ENCODE measurements around the gene CHRNA5.
"Not testable (repeated sequence)": the region's sequence is repeated elsewhere in the genome, so short reads cannot be mapped to it uniquely, and the experiment has no call there.

CHRNA5 gene

GRCh38 chr15:78565951-78566774, 843 bp downstream of the CHRNA5 start:
- DNase-seq = peak; percentile 81

- peak; percentile 16 for DNase-seq
Observed at GRCh38 chr15:78567531-78567930, 2.2 kb downstream of the CHRNA5 start.

- DNase-seq = no peak
Observed at GRCh38 chr15:78570710-78571109, 5.4 kb downstream of the CHRNA5 start.

GRCh38 chr15:78571382-78571781, 6.1 kb downstream of the CHRNA5 start:
- DNase-seq = no peak

- DNase-seq = no peak
Observed at GRCh38 chr15:78573416-78573815, 8.1 kb downstream of the CHRNA5 start.

- no peak for DNase-seq
Observed at GRCh38 chr15:78574944-78575343, 9.6 kb downstream of the CHRNA5 start.

- no peak for DNase-seq
Observed at GRCh38 chr15:78597583-78597982, 32.3 kb downstream of the CHRNA5 start.

- no peak for DNase-seq
Observed at GRCh38 chr15:78598348-78598747, 33.0 kb downstream of the CHRNA5 start.

- no peak for DNase-seq
Observed at GRCh38 chr15:78599189-78599588, 33.9 kb downstream of the CHRNA5 start.

- no peak for DNase-seq
Observed at GRCh38 chr15:78603467-78603866, 38.1 kb downstream of the CHRNA5 start.

GRCh38 chr15:78604420-78604819, 39.1 kb downstream of the CHRNA5 start:
- no peak for DNase-seq

GRCh38 chr15:78605201-78605600, 39.9 kb downstream of the CHRNA5 start:
- no peak for DNase-seq

- DNase-seq = no peak
Observed at GRCh38 chr15:78605680-78606079, 40.4 kb downstream of the CHRNA5 start.

GRCh38 chr15:78609551-78609950, 44.2 kb downstream of the CHRNA5 start:
- DNase-seq = not testable (repeated sequence)

GRCh38 chr15:78614021-78614420, 48.7 kb downstream of the CHRNA5 start:
- DNase-seq = no peak

GRCh38 chr15:78615151-78615589, 49.9 kb downstream of the CHRNA5 start:
- DNase-seq = no peak

- DNase-seq = no peak
Observed at GRCh38 chr15:78616506-78616905, 51.2 kb downstream of the CHRNA5 start.

- no peak for DNase-seq
Observed at GRCh38 chr15:78617076-78617475, 51.8 kb downstream of the CHRNA5 start.

GRCh38 chr15:78617516-78617915, 52.2 kb downstream of the CHRNA5 start:
- DNase-seq = peak; percentile 78

- DNase-seq = no peak
Observed at GRCh38 chr15:78618064-78618463, 52.7 kb downstream of the CHRNA5 start.

GRCh38 chr15:78618490-78618934, 53.2 kb downstream of the CHRNA5 start:
- peak; percentile 98 for DNase-seq

- DNase-seq = peak; percentile 57
Observed at GRCh38 chr15:78619022-78619950, 54.0 kb downstream of the CHRNA5 start.

- DNase-seq = peak; percentile 80
Observed at GRCh38 chr15:78620021-78620526, 54.8 kb downstream of the CHRNA5 start.

Data from eye (tissue), 1 donor.